OCI-LY3 (cell line): ENCODE measurements around the gene RNF115.

ENCODE experiments used
- EZH2phosphoT487 ChIP-seq: fragments of 200-600 bp; shearing (Covaris generic); IDR thresholded peaks from 2 replicates; pipeline ENCODE4 v1.6.1; 2018; ENCODE audit warnings: antibody characterized with exemption, mixed run types, low read depth
- TF ChIP-seq, protein P1 (sequence below): fragments of 200-600, 300-600 bp; sonication (generic); IDR thresholded peaks from 2 replicates; pipeline ENCODE4 v1.5.1; 2014; ENCODE audit warnings: antibody characterized with exemption, low read length, low read depth

DNA sequence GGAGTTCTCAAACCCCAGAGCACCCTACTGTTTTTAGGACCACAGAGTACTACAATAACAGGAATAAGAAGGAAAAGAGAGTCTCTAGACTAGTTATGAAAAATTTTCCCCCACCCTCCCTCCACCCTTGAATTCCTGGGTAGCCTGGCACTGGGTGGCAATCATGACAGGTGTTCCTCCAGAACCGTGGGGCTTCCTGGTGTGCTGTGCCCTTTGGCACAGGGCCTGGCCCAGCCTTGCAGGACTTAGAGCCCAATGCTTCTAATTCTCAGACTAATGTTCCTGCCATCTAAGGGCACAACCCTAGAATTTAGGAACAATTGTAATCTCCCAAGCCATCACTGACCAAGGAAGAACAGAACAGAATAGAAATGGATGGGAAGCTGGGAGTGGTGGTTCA, 106.1 kb downstream of the RNF115 start:
- TF ChIP-seq, protein P1, sequence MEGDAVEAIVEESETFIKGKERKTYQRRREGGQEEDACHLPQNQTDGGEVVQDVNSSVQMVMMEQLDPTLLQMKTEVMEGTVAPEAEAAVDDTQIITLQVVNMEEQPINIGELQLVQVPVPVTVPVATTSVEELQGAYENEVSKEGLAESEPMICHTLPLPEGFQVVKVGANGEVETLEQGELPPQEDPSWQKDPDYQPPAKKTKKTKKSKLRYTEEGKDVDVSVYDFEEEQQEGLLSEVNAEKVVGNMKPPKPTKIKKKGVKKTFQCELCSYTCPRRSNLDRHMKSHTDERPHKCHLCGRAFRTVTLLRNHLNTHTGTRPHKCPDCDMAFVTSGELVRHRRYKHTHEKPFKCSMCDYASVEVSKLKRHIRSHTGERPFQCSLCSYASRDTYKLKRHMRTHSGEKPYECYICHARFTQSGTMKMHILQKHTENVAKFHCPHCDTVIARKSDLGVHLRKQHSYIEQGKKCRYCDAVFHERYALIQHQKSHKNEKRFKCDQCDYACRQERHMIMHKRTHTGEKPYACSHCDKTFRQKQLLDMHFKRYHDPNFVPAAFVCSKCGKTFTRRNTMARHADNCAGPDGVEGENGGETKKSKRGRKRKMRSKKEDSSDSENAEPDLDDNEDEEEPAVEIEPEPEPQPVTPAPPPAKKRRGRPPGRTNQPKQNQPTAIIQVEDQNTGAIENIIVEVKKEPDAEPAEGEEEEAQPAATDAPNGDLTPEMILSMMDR = no peak
- TF ChIP-seq EZH2phosphoT487 = no peak
